Mesenchymal stem cell (in vitro differentiated cells and primary cell): ENCODE results near the gene RB1.

ENCODE experiments used
- DNase-seq: peaks from one replicate; pipeline ENCODE4 v3.0.0-alpha.2; 2013
- H2AFZ ChIP-seq: one replicate; pipeline ENCODE4 v1.6.1; 2013; ENCODE audit warnings: low read depth, mild to moderate bottlenecking, control low read depth, inconsistent platforms, low read length, moderate library complexity
- H2AK5ac ChIP-seq: 2 replicates; pipeline ENCODE4 v1.6.1; 2013; ENCODE audit warnings: low read length, moderate library complexity, mild to moderate bottlenecking, inconsistent platforms; ENCODE audit not compliant: severe bottlenecking
- H2BK120ac ChIP-seq: one replicate; pipeline ENCODE4 v1.6.1; 2013; ENCODE audit warnings: low read depth, mild to moderate bottlenecking, inconsistent platforms, low read length, moderate library complexity
- H2BK12ac ChIP-seq, 2 experiments: one replicate each; pipeline ENCODE4 v1.6.1; 2013; ENCODE audit warnings: inconsistent platforms in 2 of 2, low read length in 2 of 2, mild to moderate bottlenecking in 2 of 2, moderate library complexity in 2 of 2, control low read depth in 1 of 2
- H2BK15ac ChIP-seq: one replicate; pipeline ENCODE4 v1.6.1; 2013; ENCODE audit warnings: mild to moderate bottlenecking, low read depth, inconsistent platforms; ENCODE audit not compliant: poor library complexity, severe bottlenecking
- H2BK5ac ChIP-seq: 2 replicates; pipeline ENCODE4 v1.6.1; 2013; ENCODE audit warnings: low read depth, mild to moderate bottlenecking, low read length, control low read depth, inconsistent platforms; ENCODE audit not compliant: poor library complexity, severe bottlenecking
- H3K14ac ChIP-seq, 2 experiments: one replicate each; pipeline ENCODE4 v1.6.1; 2013; ENCODE audit warnings: inconsistent platforms in 2 of 2, low read length in 2 of 2, control low read depth in 1 of 2, mild to moderate bottlenecking in 1 of 2, moderate library complexity in 1 of 2
- H3K18ac ChIP-seq, 2 experiments: one replicate each; pipeline ENCODE4 v1.6.1; 2013; ENCODE audit warnings: inconsistent platforms in 2 of 2, low read length in 2 of 2, control low read depth in 1 of 2, low read depth in 1 of 2, mild to moderate bottlenecking in 1 of 2
- H3K23ac ChIP-seq, 2 experiments: one replicate each; pipeline ENCODE4 v1.6.1; 2013; ENCODE audit warnings: inconsistent platforms in 2 of 2, low read length in 2 of 2, mild to moderate bottlenecking in 2 of 2, moderate library complexity in 2 of 2, control low read depth in 1 of 2
- H3K27ac ChIP-seq: 2 replicates; pipeline ENCODE4 v1.5.1; 2013; ENCODE audit warnings: mild to moderate bottlenecking, moderate library complexity, low read length, control low read depth, inconsistent platforms; ENCODE audit not compliant: poor library complexity, severe bottlenecking
- H3K27me3 ChIP-seq, 2 experiments: 2 replicates each; pipeline versions ENCODE4 v1.6.1 to v1.7.0; 2013; ENCODE audit warnings: low read length in 2 of 2, mild to moderate bottlenecking in 2 of 2, moderate library complexity in 2 of 2, control low read depth in 1 of 2, inconsistent platforms in 1 of 2; ENCODE audit not compliant: control insufficient read depth in 1 of 2, insufficient read depth in 1 of 2
- H3K36me3 ChIP-seq, 2 experiments: 2 replicates each; pipeline versions ENCODE4 v1.6.1 to v1.7.0; 2013; ENCODE audit warnings: low read length in 2 of 2, control low read depth in 1 of 2, inconsistent platforms in 1 of 2, low read depth in 1 of 2, mild to moderate bottlenecking in 1 of 2; ENCODE audit not compliant: insufficient read depth in 2 of 2, control insufficient read depth in 1 of 2
- H3K4ac ChIP-seq, 2 experiments: one replicate each; pipeline ENCODE4 v1.6.1; 2013; ENCODE audit warnings: inconsistent platforms in 2 of 2, low read length in 2 of 2, mild to moderate bottlenecking in 2 of 2, moderate library complexity in 2 of 2, control low read depth in 1 of 2, low read depth in 1 of 2
- H3K4me1 ChIP-seq: 2 replicates; pipeline ENCODE4 v1.6.1; 2013; ENCODE audit warnings: low read depth, low read length, control low read depth; ENCODE audit not compliant: control insufficient read depth, insufficient read depth
- H3K4me2 ChIP-seq: 2 replicates; pipeline ENCODE4 v1.6.1; 2013; ENCODE audit warnings: low read length, mild to moderate bottlenecking, inconsistent platforms; ENCODE audit not compliant: poor library complexity, severe bottlenecking
- H3K4me3 ChIP-seq, 2 experiments: 2 replicates each; pipeline versions ENCODE4 v1.5.1 to v1.7.0; 2013; ENCODE audit warnings: low read length in 2 of 2, mild to moderate bottlenecking in 2 of 2, control low read depth in 1 of 2, low read depth in 1 of 2; ENCODE audit not compliant: insufficient read depth in 1 of 2
- H3K79me1 ChIP-seq: replicated peaks from 2 replicates; pipeline ENCODE4 v1.6.1; 2013; ENCODE audit warnings: mild to moderate bottlenecking, control low read depth, low read length, inconsistent platforms; ENCODE audit not compliant: poor library complexity, severe bottlenecking
- H3K9ac ChIP-seq: 2 replicates; pipeline ENCODE4 v1.7.0; 2013; ENCODE audit warnings: mild to moderate bottlenecking, low read length, moderate library complexity
- H3K9me3 ChIP-seq: 2 replicates; pipeline ENCODE4 v1.7.0; 2013; ENCODE audit warnings: mild to moderate bottlenecking, low read length; ENCODE audit not compliant: control insufficient read depth
- H4K8ac ChIP-seq: one replicate; pipeline ENCODE4 v1.6.1; 2013; ENCODE audit warnings: inconsistent platforms, mild to moderate bottlenecking, low read length, moderate library complexity
- H4K91ac ChIP-seq: one replicate; pipeline ENCODE4 v1.6.1; 2013; ENCODE audit warnings: mild to moderate bottlenecking, low read length, inconsistent platforms
- WGBS: methylation state at CpG from one replicate; pipeline ENCODE4 v1.1.7; 2013; ENCODE audit warnings: mixed read lengths; 5-methylcytosine and 5-hydroxymethylcytosine counted together

RB1 gene

GRCh38 chr13:48403151-48403631 is 99.6 kb downstream of the RB1 start:
- WGBS = no CpG with 5 or more reads among the region's 2 CpGs
- Histone ChIP-seq H3K36me3 (peaks cover 0 to 11% of the 10 kb centered on the region in 2 experiments), H3K9me3 (no peaks in the 10 kb centered on the region), H3K27me3 (no peaks in the 10 kb centered on the region), H3K27ac (no peak overlapping the region), H2BK15ac (no peak overlapping the region), H3K23ac (no peak overlapping the region), H3K79me1 (peaks cover 12% of the 10 kb centered on the region), H3K9ac (peak overlapping the region; percentile 88), H2BK120ac (no peak overlapping the region), H2AFZ (no peak overlapping the region), H3K4me2 (no peak overlapping the region), H3K18ac (no peak overlapping the region), H3K4me1 (no peaks in the 10 kb centered on the region), H2BK12ac (no peak overlapping the region), H4K8ac (no peak overlapping the region), H3K14ac (no peak overlapping the region), H3K4ac (no peak overlapping the region), H3K4me3 (peak overlapping the region in 1 of 2 experiments; percentile 70), H2AK5ac (no peak overlapping the region), H2BK5ac (no peak overlapping the region), H4K91ac (no peak overlapping the region)
- DNase-seq = peak; percentile 36

DNA sequence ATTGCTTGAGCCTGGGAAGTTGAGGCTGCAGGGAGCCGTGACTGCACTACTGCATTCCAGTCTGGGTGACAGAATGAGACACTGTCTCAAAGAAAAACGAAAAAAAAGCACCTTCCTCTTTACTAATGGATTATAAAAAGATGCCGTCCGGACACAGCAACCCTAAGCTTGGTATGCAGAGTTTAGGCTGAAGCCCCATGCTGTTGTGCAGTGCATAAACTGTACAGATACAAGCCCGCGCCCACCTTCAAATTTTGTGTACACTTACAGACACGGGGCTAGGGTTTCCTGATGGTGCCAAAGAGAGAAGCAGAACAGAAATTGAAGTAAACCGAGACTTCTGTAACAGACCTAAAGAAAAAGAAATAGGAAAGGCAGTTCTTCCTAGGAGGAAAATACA is 100.4 kb downstream of the RB1 start:
- no peak overlapping the region for H2BK120ac ChIP-seq
- H3K27ac ChIP-seq = no peak overlapping the region
- no peak overlapping the region for H3K4me3 ChIP-seq
- H3K36me3 ChIP-seq = peaks cover 0 to 11% of the 10 kb centered on the region in 2 experiments
- no peak overlapping the region for H3K14ac ChIP-seq
- no peak overlapping the region for H2AK5ac ChIP-seq
- H3K18ac ChIP-seq = no peak overlapping the region
- H2AFZ ChIP-seq = no peak overlapping the region
- no peaks in the 10 kb centered on the region for H3K4me1 ChIP-seq
- H3K4ac ChIP-seq = no peak overlapping the region
- no peak for DNase-seq
- no peaks in the 10 kb centered on the region for H3K9me3 ChIP-seq
- peak overlapping the region; percentile 7 for H4K8ac ChIP-seq
- peaks cover 12% of the 10 kb centered on the region for H3K79me1 ChIP-seq
- H3K23ac ChIP-seq = no peak overlapping the region
- no peak overlapping the region for H4K91ac ChIP-seq
- 99% methylated on average over 8 of the region's 8 CpGs for WGBS
- H3K4me2 ChIP-seq = no peak overlapping the region
- H2BK5ac ChIP-seq = no peak overlapping the region
- no peaks in the 10 kb centered on the region for H3K27me3 ChIP-seq
- no peak overlapping the region for H2BK12ac ChIP-seq
- no peak overlapping the region for H2BK15ac ChIP-seq
- no peak overlapping the region for H3K9ac ChIP-seq

GRCh38 chr13:48404952-48405351 is 101.4 kb downstream of the RB1 start:
- Histone ChIP-seq H3K14ac (no peak overlapping the region), H3K9ac (peak overlapping the region; percentile 21), H2AFZ (no peak overlapping the region), H3K4me1 (no peaks in the 10 kb centered on the region), H3K4ac (no peak overlapping the region), H3K79me1 (peaks cover 12% of the 10 kb centered on the region), H3K18ac (no peak overlapping the region), H3K9me3 (no peaks in the 10 kb centered on the region), H3K23ac (no peak overlapping the region), H2BK15ac (no peak overlapping the region), H2BK120ac (no peak overlapping the region), H2BK12ac (no peak overlapping the region), H2AK5ac (no peak overlapping the region), H3K36me3 (peaks cover 0 to 11% of the 10 kb centered on the region in 2 experiments), H4K8ac (no peak overlapping the region), H3K4me3 (no peak overlapping the region), H3K27me3 (no peaks in the 10 kb centered on the region), H4K91ac (no peak overlapping the region), H3K27ac (no peak overlapping the region), H2BK5ac (no peak overlapping the region), H3K4me2 (no peak overlapping the region)
- no peak for DNase-seq
- WGBS = no CpG with 5 or more reads among the region's 1 CpG

DNA sequence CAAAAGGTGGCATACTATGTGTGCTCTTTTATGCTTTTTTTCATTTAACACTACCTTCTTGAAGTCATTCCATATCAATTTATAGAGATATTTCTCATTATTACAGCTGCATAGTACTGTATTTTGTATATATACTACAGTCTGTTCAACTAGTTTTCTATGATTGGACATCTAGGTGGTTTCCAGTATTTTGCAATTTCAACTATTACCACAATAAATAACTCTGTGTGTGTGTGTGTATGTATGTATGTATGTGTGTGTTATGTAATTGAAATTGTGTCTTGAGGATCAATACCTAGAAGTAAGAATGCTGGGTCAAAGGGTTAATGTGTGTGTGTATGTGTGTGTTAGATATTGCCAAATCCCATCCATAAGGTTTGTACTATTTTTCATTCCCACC is 102.3 kb downstream of the RB1 start:
- Histone ChIP-seq H3K4me1 (no peaks in the 10 kb centered on the region), H4K8ac (no peak overlapping the region), H2AK5ac (no peak overlapping the region), H2BK12ac (no peak overlapping the region), H3K79me1 (peaks cover 12% of the 10 kb centered on the region), H2BK5ac (no peak overlapping the region), H2BK15ac (no peak overlapping the region), H3K4me3 (no peak overlapping the region), H3K9ac (no peak overlapping the region), H3K36me3 (peaks cover 0 to 11% of the 10 kb centered on the region in 2 experiments), H3K27ac (no peak overlapping the region), H3K27me3 (no peaks in the 10 kb centered on the region), H2AFZ (no peak overlapping the region), H3K4ac (no peak overlapping the region), H2BK120ac (no peak overlapping the region), H4K91ac (no peak overlapping the region), H3K4me2 (no peak overlapping the region), H3K23ac (no peak overlapping the region), H3K9me3 (no peaks in the 10 kb centered on the region), H3K14ac (no peak overlapping the region), H3K18ac (no peak overlapping the region)
- peak; percentile 52 for DNase-seq
